H9 (cell line): Measurements from ENCODE around the gene MPL. TPM values are rescaled to one million over a fixed set of nuclear protein-coding genes. Genes with fewer than 3 reads are reported as not detected.

ENCODE experiments used
- DNase-seq: peaks from one replicate; pipeline ENCODE4 v3.0.0-alpha.2; 2017
- H2AFZ ChIP-seq: one replicate; pipeline ENCODE4 v1.6.1; 2013; ENCODE audit warnings: mild to moderate bottlenecking, low read length, control low read depth, moderate library complexity
- H2AK5ac ChIP-seq: 2 replicates; pipeline ENCODE4 v1.6.1; 2013; ENCODE audit warnings: low read length, control low read depth, mixed read lengths; ENCODE audit not compliant: insufficient read length
- H2BK120ac ChIP-seq: one replicate; pipeline ENCODE4 v1.6.1; 2013; ENCODE audit warnings: low read depth, mild to moderate bottlenecking, low read length, control low read depth, inconsistent platforms; ENCODE audit not compliant: poor library complexity, severe bottlenecking
- H2BK12ac ChIP-seq: 2 replicates; pipeline ENCODE4 v1.6.1; 2013; ENCODE audit warnings: low read length, control low read depth, mixed read lengths, low read depth; ENCODE audit not compliant: insufficient read length
- H2BK15ac ChIP-seq: 2 replicates; pipeline ENCODE4 v1.6.1; 2013; ENCODE audit warnings: low read depth, low read length, control low read depth
- H2BK20ac ChIP-seq: one replicate; pipeline ENCODE4 v1.6.1; 2013; ENCODE audit warnings: low read depth, mild to moderate bottlenecking, low read length, control low read depth, inconsistent platforms; ENCODE audit not compliant: poor library complexity, severe bottlenecking
- H2BK5ac ChIP-seq: 2 replicates; pipeline ENCODE4 v1.6.1; 2013; ENCODE audit warnings: low read length, control low read depth, mixed read lengths; ENCODE audit not compliant: insufficient read length
- H3K14ac ChIP-seq: 2 replicates; pipeline ENCODE4 v1.6.1; 2013; ENCODE audit warnings: low read length, control low read depth; ENCODE audit not compliant: insufficient read depth
- H3K18ac ChIP-seq: 2 replicates; pipeline ENCODE4 v1.6.1; 2013; ENCODE audit warnings: low read depth, mild to moderate bottlenecking, mixed read lengths, low read length, control low read depth; ENCODE audit not compliant: insufficient read length
- H3K23ac ChIP-seq: 2 replicates; pipeline ENCODE4 v1.6.1; 2013; ENCODE audit warnings: low read length, control low read depth, mixed read lengths, low read depth; ENCODE audit not compliant: insufficient read length
- H3K23me2 ChIP-seq: 2 replicates; pipeline ENCODE4 v1.6.1; 2013; ENCODE audit warnings: low read depth, mild to moderate bottlenecking, mixed read lengths, low read length, control low read depth; ENCODE audit not compliant: insufficient read length, poor library complexity, severe bottlenecking
- H3K27ac ChIP-seq: 2 replicates; pipeline ENCODE4 v1.5.1; 2013; ENCODE audit warnings: low read length, control low read depth, mixed read lengths, low read depth; ENCODE audit not compliant: insufficient read length
- H3K27me3 ChIP-seq: 2 replicates; pipeline ENCODE4 v1.6.1; 2013; ENCODE audit warnings: low read length, control low read depth, inconsistent platforms; ENCODE audit not compliant: insufficient read depth
- H3K4ac ChIP-seq: 2 replicates; pipeline ENCODE4 v1.6.1; 2013; ENCODE audit warnings: low read depth, mild to moderate bottlenecking, control low read depth, inconsistent platforms, low read length, moderate library complexity
- H3K4me1 ChIP-seq: 2 replicates; pipeline ENCODE4 v1.6.1; 2013; ENCODE audit warnings: low read length, control low read depth, inconsistent platforms; ENCODE audit not compliant: insufficient read depth
- H3K4me2 ChIP-seq: 2 replicates; pipeline ENCODE4 v1.6.1; 2013; ENCODE audit warnings: low read length, control low read depth, mixed read lengths; ENCODE audit not compliant: insufficient read length, insufficient read depth
- H3K56ac ChIP-seq: 2 replicates; pipeline ENCODE4 v1.6.1; 2013; ENCODE audit warnings: low read depth, mild to moderate bottlenecking, mixed read lengths, low read length, control low read depth; ENCODE audit not compliant: insufficient read length
- H3K79me1 ChIP-seq: 2 replicates; pipeline ENCODE4 v1.6.1; 2013; ENCODE audit warnings: low read depth, mild to moderate bottlenecking, moderate library complexity, low read length, control low read depth, inconsistent platforms; ENCODE audit not compliant: insufficient read depth, poor library complexity, severe bottlenecking
- H3K79me2 ChIP-seq: 2 replicates; pipeline ENCODE4 v1.6.1; 2013; ENCODE audit warnings: low read length, control low read depth, inconsistent platforms; ENCODE audit not compliant: insufficient read depth
- H3K9ac ChIP-seq: 2 replicates; pipeline ENCODE4 v1.6.1; 2013; ENCODE audit warnings: low read length, control low read depth, mixed read lengths; ENCODE audit not compliant: insufficient read length; ENCODE audit errors: extremely low read depth
- H3K9me3 ChIP-seq: one replicate; pipeline ENCODE4 v1.6.1; 2013; ENCODE audit warnings: low read depth, low read length, inconsistent platforms; ENCODE audit not compliant: control insufficient read depth
- H3T11ph ChIP-seq: one replicate; pipeline ENCODE4 v1.6.1; 2013; ENCODE audit warnings: mild to moderate bottlenecking, low read length, control low read depth, inconsistent platforms
- H4K20me1 ChIP-seq: one replicate; pipeline ENCODE4 v1.6.1; 2013; ENCODE audit not compliant: control insufficient read depth, insufficient read length, insufficient read depth
- H4K5ac ChIP-seq: 2 replicates; pipeline ENCODE4 v1.6.1; 2013; ENCODE audit warnings: low read depth, mild to moderate bottlenecking, mixed read lengths, low read length, control low read depth; ENCODE audit not compliant: insufficient read length
- H4K8ac ChIP-seq: replicated peaks from 2 replicates; pipeline ENCODE4 v1.6.1; 2013; ENCODE audit warnings: low read length, control low read depth, mixed read lengths, low read depth; ENCODE audit not compliant: insufficient read length
- H4K91ac ChIP-seq: 2 replicates; pipeline ENCODE4 v1.6.1; 2013; ENCODE audit warnings: low read depth, mild to moderate bottlenecking, moderate library complexity, mixed read lengths, low read length, control low read depth; ENCODE audit not compliant: insufficient read length
- H3K27ac Mint-ChIP-seq, 3 experiments: 2 replicates in 2 of 3; 3 replicates in 1 of 3; pipeline ENCODE4 v1.8.0; 2020 to 2021; ENCODE audit warnings: mixed read lengths in 3 of 3, mild to moderate bottlenecking in 1 of 3, moderate library complexity in 1 of 3
- H3K27me3 Mint-ChIP-seq: 2 replicates; pipeline ENCODE4 v1.8.0; 2021; ENCODE audit warnings: low read depth, mild to moderate bottlenecking, moderate library complexity, mixed read lengths
- H3K36me3 Mint-ChIP-seq, 3 experiments: 2 replicates in 2 of 3; 3 replicates in 1 of 3; pipeline ENCODE4 v1.8.0; 2020 to 2021; ENCODE audit warnings: low read depth in 3 of 3, mixed read lengths in 3 of 3; ENCODE audit not compliant: insufficient read depth in 1 of 3
- H3K4me1 Mint-ChIP-seq, 2 experiments: 2 replicates each; pipeline ENCODE4 v1.8.0; 2020; ENCODE audit warnings: mixed read lengths in 2 of 2
- H3K4me3 Mint-ChIP-seq, 2 experiments: 2 replicates in 1 of 2; 3 replicates in 1 of 2; pipeline ENCODE4 v1.8.0; 2020 to 2021; ENCODE audit warnings: mild to moderate bottlenecking in 2 of 2, mixed read lengths in 2 of 2, moderate library complexity in 1 of 2
- H3K9me3 Mint-ChIP-seq, 2 experiments: 2 replicates in 1 of 2; 3 replicates in 1 of 2; pipeline ENCODE4 v1.8.0; 2020; ENCODE audit warnings: mild to moderate bottlenecking in 2 of 2, mixed read lengths in 2 of 2, moderate library complexity in 1 of 2
- CTCF ChIP-seq: fragments of 200-600 bp; sonication (generic); conservative IDR thresholded peaks from 3 replicates; pipeline ENCODE4 v1.8.0; 2021; ENCODE audit warnings: antibody characterized with exemption, mild to moderate bottlenecking
- WGBS: extraction: QIAGEN DNeasy Blood & Tissue Kit; methylation state at CpG from one replicate; pipeline ENCODE4 v1.1.7; 2013; ENCODE audit warnings: missing lambda C conversion rate, low lambda C conversion rate, mixed read lengths; ENCODE audit not compliant: insufficient read length; ENCODE audit errors: extremely low coverage; 5-methylcytosine and 5-hydroxymethylcytosine counted together
- total RNA-seq: library from RNA; stranded (reverse); gene quantifications from 2 replicates; pipeline ENCODE4 v1.2.1, GENCODE V29; 2021

Gene MPL
- total RNA-seq, 1 experiment from 2014 or later: not detected

GRCh38 chr1:43386676-43387075, 49.1 kb downstream of the MPL start:
- H3T11ph ChIP-seq: no peak overlapping the region
- no peak overlapping the region for H3K27ac Mint-ChIP-seq
- no peak overlapping the region for H2BK120ac ChIP-seq
- H3K4me3 Mint-ChIP-seq: no peak overlapping the region
- no peak for DNase-seq
- no peak overlapping the region for H2AK5ac ChIP-seq
- H3K23ac ChIP-seq: no peak overlapping the region
- no peak overlapping the region for H3K4ac ChIP-seq
- H3K79me1 ChIP-seq: peaks cover 2% of the 10 kb centered on the region
- H3K4me1 ChIP-seq: no peaks in the 10 kb centered on the region
- no peaks in the 10 kb centered on the region; a peak in 1 of 5 replicates for H3K9me3 Mint-ChIP-seq
- H2BK15ac ChIP-seq: no peak overlapping the region
- H3K9ac ChIP-seq: no peak overlapping the region
- H3K23me2 ChIP-seq: peaks cover 7% of the 10 kb centered on the region
- no peak overlapping the region for H3K56ac ChIP-seq
- peaks cover 14 to 16% of the 10 kb centered on the region in 2 experiments for H3K4me1 Mint-ChIP-seq
- no peak overlapping the region for H4K91ac ChIP-seq
- WGBS: no CpG with 5 or more reads among the region's 6 CpGs
- no peak overlapping the region for H2BK5ac ChIP-seq
- H3K27ac ChIP-seq: no peak overlapping the region
- H3K14ac ChIP-seq: no peak overlapping the region
- no peak overlapping the region for H2BK12ac ChIP-seq
- peaks cover 5 to 56% (median 39%) of the 10 kb centered on the region in 3 experiments; a peak in 6 of 7 replicates for H3K36me3 Mint-ChIP-seq
- H3K18ac ChIP-seq: no peak overlapping the region
- H3K4me2 ChIP-seq: no peak overlapping the region
- no peak overlapping the region for H4K5ac ChIP-seq
- H3K79me2 ChIP-seq: peaks cover 1% of the 10 kb centered on the region; the same call in 1 of the 2 replicates
- H4K20me1 ChIP-seq: no peaks in the 10 kb centered on the region
- no peak overlapping the region for H2AFZ ChIP-seq
- no peaks in the 10 kb centered on the region for H3K27me3 Mint-ChIP-seq
- H3K9me3 ChIP-seq: no peaks in the 10 kb centered on the region
- H2BK20ac ChIP-seq: no peak overlapping the region
- TF ChIP-seq CTCF: no peak
- H3K27me3 ChIP-seq: no peaks in the 10 kb centered on the region
- no peak overlapping the region for H4K8ac ChIP-seq
